GM13977 (cell line): ENCODE results near the gene TMEM63C.

Source experiments
- DNase-seq: peaks from one replicate; pipeline ENCODE4 v3.0.0; 2012; ENCODE audit warnings: low spot score
- in situ Hi-C: fragments of 300-500 bp; cut with MboI; formaldehyde crosslinking; loops from one replicate; pipeline ENCODE4 v1.12.0; 2022; ENCODE audit warnings: low sequenced_read_pairs, low pct_unique_long_range_greater_than_20kb, mixed read lengths, inconsistent platforms; ENCODE audit not compliant: unreplicated experiment
- TF ChIP-seq, protein P1 (sequence below): IDR thresholded peaks from 2 replicates; pipeline ENCODE4 v1.5.1; 2012; ENCODE audit warnings: mild to moderate bottlenecking, control low read depth; ENCODE audit not compliant: insufficient read depth; ENCODE audit errors: extremely low read depth, missing control alignments

TMEM63C gene

DNA sequence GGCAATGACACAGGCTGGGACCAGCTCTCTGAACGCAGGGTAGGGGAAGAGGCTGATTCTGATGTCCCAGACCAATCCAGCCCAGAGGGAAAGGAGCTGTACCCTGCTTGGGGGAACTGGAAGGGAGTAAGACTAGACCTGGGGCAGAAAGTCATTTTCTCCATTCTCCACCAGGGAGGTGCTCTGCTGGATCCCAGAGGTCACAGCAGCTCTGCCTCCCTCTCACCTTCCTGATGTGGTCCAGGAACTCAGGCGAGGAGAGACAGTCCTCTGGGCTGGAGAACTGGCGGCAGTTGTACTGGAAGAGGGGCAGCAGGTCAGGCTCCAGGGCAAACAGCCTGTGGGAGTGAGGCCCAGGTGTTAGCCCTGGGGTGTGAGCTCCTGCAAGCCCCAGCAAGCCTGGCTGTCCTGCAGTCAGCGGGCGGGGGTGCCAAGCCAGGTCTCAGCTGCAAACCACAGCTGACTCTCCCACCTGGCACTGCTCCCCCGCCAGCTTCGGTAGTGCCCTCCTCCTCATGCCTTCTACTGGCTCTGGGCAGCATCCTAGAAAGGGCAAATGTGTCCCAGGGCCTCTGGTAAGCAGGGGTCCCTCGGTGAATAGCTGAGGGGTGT lies 87.5 kb downstream of the TMEM63C start:
- in situ Hi-C loops: no loop called here
- no peak for DNase-seq
- TF ChIP-seq, protein P1, sequence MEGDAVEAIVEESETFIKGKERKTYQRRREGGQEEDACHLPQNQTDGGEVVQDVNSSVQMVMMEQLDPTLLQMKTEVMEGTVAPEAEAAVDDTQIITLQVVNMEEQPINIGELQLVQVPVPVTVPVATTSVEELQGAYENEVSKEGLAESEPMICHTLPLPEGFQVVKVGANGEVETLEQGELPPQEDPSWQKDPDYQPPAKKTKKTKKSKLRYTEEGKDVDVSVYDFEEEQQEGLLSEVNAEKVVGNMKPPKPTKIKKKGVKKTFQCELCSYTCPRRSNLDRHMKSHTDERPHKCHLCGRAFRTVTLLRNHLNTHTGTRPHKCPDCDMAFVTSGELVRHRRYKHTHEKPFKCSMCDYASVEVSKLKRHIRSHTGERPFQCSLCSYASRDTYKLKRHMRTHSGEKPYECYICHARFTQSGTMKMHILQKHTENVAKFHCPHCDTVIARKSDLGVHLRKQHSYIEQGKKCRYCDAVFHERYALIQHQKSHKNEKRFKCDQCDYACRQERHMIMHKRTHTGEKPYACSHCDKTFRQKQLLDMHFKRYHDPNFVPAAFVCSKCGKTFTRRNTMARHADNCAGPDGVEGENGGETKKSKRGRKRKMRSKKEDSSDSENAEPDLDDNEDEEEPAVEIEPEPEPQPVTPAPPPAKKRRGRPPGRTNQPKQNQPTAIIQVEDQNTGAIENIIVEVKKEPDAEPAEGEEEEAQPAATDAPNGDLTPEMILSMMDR: no peak

DNA sequence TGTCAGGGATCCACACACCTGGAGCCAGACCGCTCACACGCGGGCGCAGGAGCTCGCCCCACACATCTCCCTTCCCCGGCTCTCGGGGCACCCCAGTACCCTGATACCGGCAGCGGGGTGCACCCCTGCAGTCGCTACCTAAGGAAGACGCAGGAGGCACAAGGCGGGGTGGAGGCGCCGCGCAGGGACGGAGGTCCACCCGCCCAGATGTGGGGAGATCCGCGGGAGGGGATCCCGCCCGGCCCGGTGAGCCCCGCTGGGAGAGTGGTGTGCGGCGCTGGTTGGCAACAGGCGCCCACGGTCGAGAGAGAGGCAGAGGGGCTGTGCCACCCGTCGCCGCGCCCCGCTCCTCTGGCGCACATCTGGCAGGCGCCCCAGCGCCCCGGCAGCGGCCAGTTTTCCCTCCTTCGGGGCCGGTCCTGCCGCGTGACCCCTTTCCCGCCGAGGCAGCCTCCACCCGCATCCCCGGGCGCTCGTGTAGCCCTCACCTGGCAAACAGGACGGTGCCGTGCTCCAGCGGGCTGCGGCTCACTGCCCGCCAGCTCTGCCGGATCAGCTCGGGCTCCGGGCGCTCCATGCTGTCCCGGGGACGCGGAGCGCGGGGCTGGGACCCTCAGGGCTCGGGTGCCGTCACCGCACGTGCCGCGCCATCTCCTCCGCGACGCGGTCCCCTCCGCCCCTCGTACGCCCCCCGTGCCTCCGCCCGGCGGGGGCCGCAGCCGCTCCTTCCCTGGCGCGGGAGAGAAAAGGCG lies 88.9 kb downstream of the TMEM63C start:
- TF ChIP-seq, protein P1: no peak
- no peak for DNase-seq
- in situ Hi-C loops: no loop called here

- TF ChIP-seq, protein P1: no peak
- in situ Hi-C loops: no loop called here
- DNase-seq: no peak
Measured at GRCh38 chr14:77271113-77271710, 89.6 kb downstream of the TMEM63C start, which contains the start of gene NGB. TSS of gene NGB (minus strand) at chr14:77271206. CDS start at chr14:77270937, 269 bp downstream.

- in situ Hi-C loops: no loop called here
Measured at GRCh38 chr14:77272261-77272660, 90.7 kb downstream of the TMEM63C start.

DNA sequence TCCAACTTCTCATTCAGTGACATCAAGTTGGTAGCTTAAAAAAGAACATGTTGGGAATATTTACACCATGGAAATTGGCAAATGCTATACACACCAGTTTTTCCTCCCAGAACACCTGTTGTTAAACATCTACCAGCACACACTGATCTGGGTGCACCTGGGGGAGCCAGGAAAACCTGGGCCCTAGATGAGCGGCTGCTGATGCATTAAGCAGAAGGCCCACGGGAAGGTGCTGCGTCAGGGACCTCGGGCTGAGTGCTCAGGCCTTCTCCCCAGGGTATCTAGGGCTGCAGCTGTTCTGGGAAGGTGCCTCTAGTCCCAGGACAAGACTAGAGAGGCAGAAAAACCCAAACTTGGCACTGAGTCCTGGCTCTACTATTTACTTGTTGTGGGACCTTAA lies 92.2 kb downstream of the TMEM63C start:
- TF ChIP-seq, protein P1: no peak
- in situ Hi-C loops: no loop called here
- no peak for DNase-seq

More at GRCh38 chr14:77272261-77272660, 90.7 kb downstream of the TMEM63C start:
- TF ChIP-seq, protein P1: no peak
- DNase-seq: no peak

DNA sequence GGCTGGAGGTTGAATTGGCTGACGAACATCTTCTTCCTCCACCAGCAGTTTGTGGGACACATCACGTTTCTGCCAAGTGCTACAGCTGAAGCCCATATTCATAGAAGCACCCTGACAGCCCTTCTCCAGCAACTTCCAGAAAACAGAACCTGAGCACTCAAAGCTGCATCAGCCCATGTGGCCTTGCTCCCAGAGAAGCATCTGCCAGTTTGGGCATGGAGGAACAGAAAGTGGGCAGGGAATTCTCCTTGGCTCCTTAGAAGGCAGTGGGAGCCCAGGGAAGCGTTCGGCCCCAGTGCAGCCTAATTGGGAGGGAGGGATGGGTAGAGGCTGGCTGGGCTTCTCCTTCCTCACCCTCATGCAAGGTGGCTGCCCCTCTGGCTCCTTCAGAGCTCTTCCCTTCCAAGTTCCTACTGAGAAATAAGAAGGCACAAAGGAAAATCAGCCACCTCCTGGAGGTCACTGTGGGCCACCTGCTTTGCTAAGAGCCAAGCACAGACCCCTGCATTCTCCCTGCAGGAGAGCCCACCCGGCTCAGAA lies 93.5 kb downstream of the TMEM63C start:
- in situ Hi-C loops: no loop called here
- TF ChIP-seq, protein P1: no peak
- DNase-seq: no peak
